Mesenchymal stem cell (in vitro differentiated cells and primary cell): ENCODE results near the gene PRRT1B.

ENCODE experiments used
- DNase-seq: peaks from one replicate; pipeline ENCODE4 v3.0.0-alpha.2; 2013
- H2AFZ ChIP-seq: one replicate; pipeline ENCODE4 v1.6.1; 2013; ENCODE audit warnings: low read depth, mild to moderate bottlenecking, control low read depth, inconsistent platforms, low read length, moderate library complexity
- H2AK5ac ChIP-seq: 2 replicates; pipeline ENCODE4 v1.6.1; 2013; ENCODE audit warnings: low read length, moderate library complexity, mild to moderate bottlenecking, inconsistent platforms; ENCODE audit not compliant: severe bottlenecking
- H2BK120ac ChIP-seq: one replicate; pipeline ENCODE4 v1.6.1; 2013; ENCODE audit warnings: low read depth, mild to moderate bottlenecking, inconsistent platforms, low read length, moderate library complexity
- H2BK12ac ChIP-seq, 2 experiments: one replicate each; pipeline ENCODE4 v1.6.1; 2013; ENCODE audit warnings: inconsistent platforms in 2 of 2, low read length in 2 of 2, mild to moderate bottlenecking in 2 of 2, moderate library complexity in 2 of 2, control low read depth in 1 of 2
- H2BK15ac ChIP-seq: one replicate; pipeline ENCODE4 v1.6.1; 2013; ENCODE audit warnings: mild to moderate bottlenecking, low read depth, inconsistent platforms; ENCODE audit not compliant: poor library complexity, severe bottlenecking
- H2BK5ac ChIP-seq: 2 replicates; pipeline ENCODE4 v1.6.1; 2013; ENCODE audit warnings: low read depth, mild to moderate bottlenecking, low read length, control low read depth, inconsistent platforms; ENCODE audit not compliant: poor library complexity, severe bottlenecking
- H3K14ac ChIP-seq, 2 experiments: one replicate each; pipeline ENCODE4 v1.6.1; 2013; ENCODE audit warnings: inconsistent platforms in 2 of 2, low read length in 2 of 2, control low read depth in 1 of 2, mild to moderate bottlenecking in 1 of 2, moderate library complexity in 1 of 2
- H3K18ac ChIP-seq, 2 experiments: one replicate each; pipeline ENCODE4 v1.6.1; 2013; ENCODE audit warnings: inconsistent platforms in 2 of 2, low read length in 2 of 2, control low read depth in 1 of 2, low read depth in 1 of 2, mild to moderate bottlenecking in 1 of 2
- H3K23ac ChIP-seq, 2 experiments: one replicate each; pipeline ENCODE4 v1.6.1; 2013; ENCODE audit warnings: inconsistent platforms in 2 of 2, low read length in 2 of 2, mild to moderate bottlenecking in 2 of 2, moderate library complexity in 2 of 2, control low read depth in 1 of 2
- H3K27ac ChIP-seq: 2 replicates; pipeline ENCODE4 v1.5.1; 2013; ENCODE audit warnings: mild to moderate bottlenecking, moderate library complexity, low read length, control low read depth, inconsistent platforms; ENCODE audit not compliant: poor library complexity, severe bottlenecking
- H3K27me3 ChIP-seq, 2 experiments: 2 replicates each; pipeline versions ENCODE4 v1.6.1 to v1.7.0; 2013; ENCODE audit warnings: low read length in 2 of 2, mild to moderate bottlenecking in 2 of 2, moderate library complexity in 2 of 2, control low read depth in 1 of 2, inconsistent platforms in 1 of 2; ENCODE audit not compliant: control insufficient read depth in 1 of 2, insufficient read depth in 1 of 2
- H3K36me3 ChIP-seq, 2 experiments: 2 replicates each; pipeline versions ENCODE4 v1.6.1 to v1.7.0; 2013; ENCODE audit warnings: low read length in 2 of 2, control low read depth in 1 of 2, inconsistent platforms in 1 of 2, low read depth in 1 of 2, mild to moderate bottlenecking in 1 of 2; ENCODE audit not compliant: insufficient read depth in 2 of 2, control insufficient read depth in 1 of 2
- H3K4ac ChIP-seq, 2 experiments: one replicate each; pipeline ENCODE4 v1.6.1; 2013; ENCODE audit warnings: inconsistent platforms in 2 of 2, low read length in 2 of 2, mild to moderate bottlenecking in 2 of 2, moderate library complexity in 2 of 2, control low read depth in 1 of 2, low read depth in 1 of 2
- H3K4me1 ChIP-seq: 2 replicates; pipeline ENCODE4 v1.6.1; 2013; ENCODE audit warnings: low read depth, low read length, control low read depth; ENCODE audit not compliant: control insufficient read depth, insufficient read depth
- H3K4me2 ChIP-seq: 2 replicates; pipeline ENCODE4 v1.6.1; 2013; ENCODE audit warnings: low read length, mild to moderate bottlenecking, inconsistent platforms; ENCODE audit not compliant: poor library complexity, severe bottlenecking
- H3K4me3 ChIP-seq, 2 experiments: 2 replicates each; pipeline versions ENCODE4 v1.5.1 to v1.7.0; 2013; ENCODE audit warnings: low read length in 2 of 2, mild to moderate bottlenecking in 2 of 2, control low read depth in 1 of 2, low read depth in 1 of 2; ENCODE audit not compliant: insufficient read depth in 1 of 2
- H3K79me1 ChIP-seq: replicated peaks from 2 replicates; pipeline ENCODE4 v1.6.1; 2013; ENCODE audit warnings: mild to moderate bottlenecking, control low read depth, low read length, inconsistent platforms; ENCODE audit not compliant: poor library complexity, severe bottlenecking
- H3K9ac ChIP-seq: 2 replicates; pipeline ENCODE4 v1.7.0; 2013; ENCODE audit warnings: mild to moderate bottlenecking, low read length, moderate library complexity
- H3K9me3 ChIP-seq: 2 replicates; pipeline ENCODE4 v1.7.0; 2013; ENCODE audit warnings: mild to moderate bottlenecking, low read length; ENCODE audit not compliant: control insufficient read depth
- H4K8ac ChIP-seq: one replicate; pipeline ENCODE4 v1.6.1; 2013; ENCODE audit warnings: inconsistent platforms, mild to moderate bottlenecking, low read length, moderate library complexity
- H4K91ac ChIP-seq: one replicate; pipeline ENCODE4 v1.6.1; 2013; ENCODE audit warnings: mild to moderate bottlenecking, low read length, inconsistent platforms
- WGBS: methylation state at CpG from one replicate; pipeline ENCODE4 v1.1.7; 2013; ENCODE audit warnings: mixed read lengths; 5-methylcytosine and 5-hydroxymethylcytosine counted together

Gene PRRT1B

DNA sequence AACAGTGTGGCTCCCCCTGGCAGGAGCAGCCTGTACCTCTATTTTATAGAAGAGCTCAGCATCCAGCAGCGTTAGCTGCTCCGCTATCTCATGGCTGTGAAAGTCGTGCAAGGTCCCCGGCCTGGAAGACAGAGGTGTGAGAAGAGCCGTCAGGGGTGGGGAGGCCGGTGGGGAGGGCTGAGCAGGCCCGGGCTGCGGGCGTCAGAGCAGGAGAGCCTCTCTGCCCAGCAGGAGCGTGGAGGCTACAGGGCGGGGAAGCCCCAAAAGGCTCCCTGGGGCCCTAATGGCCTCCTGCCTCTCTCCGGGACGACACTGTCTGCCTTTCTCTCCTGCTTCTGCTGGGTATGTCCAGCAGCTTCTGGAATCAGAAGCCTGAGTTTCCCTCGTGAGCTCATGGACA is 42.6 kb downstream of the PRRT1B start:
- no peak overlapping the region for H2BK120ac ChIP-seq
- no peak overlapping the region for H3K27ac ChIP-seq
- no peak overlapping the region for H2BK12ac ChIP-seq
- H3K79me1 ChIP-seq, result no peaks in the 10 kb centered on the region
- no peak overlapping the region for H2BK5ac ChIP-seq
- no peak overlapping the region for H3K9ac ChIP-seq
- DNase-seq, result no peak
- no peaks in the 10 kb centered on the region for H3K9me3 ChIP-seq
- H3K14ac ChIP-seq, result no peak overlapping the region
- H2BK15ac ChIP-seq, result no peak overlapping the region
- peaks cover 68 to 79% of the 10 kb centered on the region in 2 experiments for H3K36me3 ChIP-seq
- no peak overlapping the region for H2AFZ ChIP-seq
- no peak overlapping the region for H3K4me2 ChIP-seq
- no peak overlapping the region for H3K4me3 ChIP-seq
- H4K91ac ChIP-seq, result no peak overlapping the region
- H3K27me3 ChIP-seq, result no peaks in the 10 kb centered on the region
- no peak overlapping the region for H2AK5ac ChIP-seq
- no peak overlapping the region for H3K18ac ChIP-seq
- no peak overlapping the region for H4K8ac ChIP-seq
- H3K4ac ChIP-seq, result no peak overlapping the region
- WGBS, result 87% methylated on average over 14 of the region's 14 CpGs
- no peak overlapping the region for H3K23ac ChIP-seq
- H3K4me1 ChIP-seq, result peaks cover 11% of the 10 kb centered on the region

- H3K18ac ChIP-seq, result no peak overlapping the region
- H2AFZ ChIP-seq, result no peak overlapping the region
- peaks cover 13% of the 10 kb centered on the region for H3K4me1 ChIP-seq
- WGBS, result 98% methylated on average over 9 of the region's 9 CpGs
- H2BK120ac ChIP-seq, result no peak overlapping the region
- H3K14ac ChIP-seq, result no peak overlapping the region
- no peaks in the 10 kb centered on the region for H3K79me1 ChIP-seq
- no peaks in the 10 kb centered on the region for H3K27me3 ChIP-seq
- H2BK5ac ChIP-seq, result no peak overlapping the region
- no peak for DNase-seq
- no peak overlapping the region for H3K9ac ChIP-seq
- H4K8ac ChIP-seq, result no peak overlapping the region
- no peak overlapping the region for H2BK12ac ChIP-seq
- no peak overlapping the region for H2AK5ac ChIP-seq
- H3K4me2 ChIP-seq, result no peak overlapping the region
- H3K9me3 ChIP-seq, result no peaks in the 10 kb centered on the region
- H3K27ac ChIP-seq, result no peak overlapping the region
- no peak overlapping the region for H4K91ac ChIP-seq
- no peak overlapping the region for H3K23ac ChIP-seq
- peaks cover 64 to 74% of the 10 kb centered on the region in 2 experiments for H3K36me3 ChIP-seq
- H3K4ac ChIP-seq, result no peak overlapping the region
- no peak overlapping the region for H2BK15ac ChIP-seq
- H3K4me3 ChIP-seq, result no peak overlapping the region
Measured at GRCh38 chr9:131588396-131588795, 43.1 kb downstream of the PRRT1B start.

DNA sequence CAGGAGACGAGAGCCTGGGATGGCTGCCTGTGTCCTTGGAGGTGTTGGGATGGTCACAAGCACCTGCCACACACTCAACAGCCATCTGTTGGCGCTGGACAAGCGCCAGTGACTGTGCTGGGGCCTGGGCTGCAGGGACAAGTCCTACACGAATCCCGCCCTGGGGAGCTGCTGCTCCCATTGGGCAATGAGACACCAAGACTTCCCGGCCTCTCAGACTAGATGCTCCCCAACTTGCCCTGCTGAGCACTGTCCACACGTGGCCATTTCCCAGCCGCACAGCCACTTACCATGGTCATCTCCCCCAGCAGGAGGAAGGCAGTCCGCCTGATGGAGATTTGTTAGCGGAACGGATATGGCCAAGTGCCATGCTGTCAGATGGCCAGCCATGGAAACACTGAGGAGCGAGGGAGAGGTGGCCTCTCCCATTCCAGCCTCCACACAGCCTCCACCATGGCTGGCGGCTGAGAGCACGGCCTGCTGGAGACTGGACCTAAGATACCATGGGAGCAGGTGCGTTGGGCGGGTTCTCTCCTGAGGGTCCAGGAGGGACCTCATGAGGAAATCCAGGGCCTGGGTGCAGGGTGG is 43.9 kb downstream of the PRRT1B start:
- H3K18ac ChIP-seq, result no peak overlapping the region
- no peak overlapping the region for H2BK120ac ChIP-seq
- H3K23ac ChIP-seq, result no peak overlapping the region
- no peak overlapping the region for H3K4me3 ChIP-seq
- no peak overlapping the region for H2BK15ac ChIP-seq
- no peaks in the 10 kb centered on the region for H3K27me3 ChIP-seq
- H2AK5ac ChIP-seq, result no peak overlapping the region
- peak overlapping the region; percentile 18 for H4K91ac ChIP-seq
- H2BK5ac ChIP-seq, result no peak overlapping the region
- no peak overlapping the region for H3K9ac ChIP-seq
- H3K36me3 ChIP-seq, result peaks cover 62 to 71% of the 10 kb centered on the region in 2 experiments
- H3K14ac ChIP-seq, result no peak overlapping the region
- H3K4me1 ChIP-seq, result peaks cover 20% of the 10 kb centered on the region
- H2AFZ ChIP-seq, result no peak overlapping the region
- no peak overlapping the region for H3K4me2 ChIP-seq
- H3K9me3 ChIP-seq, result no peaks in the 10 kb centered on the region
- no peak overlapping the region for H3K27ac ChIP-seq
- no peak overlapping the region for H3K4ac ChIP-seq
- H3K79me1 ChIP-seq, result no peaks in the 10 kb centered on the region
- no peak for DNase-seq
- H2BK12ac ChIP-seq, result no peak overlapping the region
- WGBS, result 96% methylated on average over 16 of the region's 16 CpGs
- H4K8ac ChIP-seq, result no peak overlapping the region

- Histone ChIP-seq H3K4ac (no peak overlapping the region), H3K4me1 (peaks cover 22% of the 10 kb centered on the region), H3K4me2 (no peak overlapping the region), H4K8ac (no peak overlapping the region), H2AFZ (no peak overlapping the region), H3K36me3 (peaks cover 62 to 71% of the 10 kb centered on the region in 2 experiments), H2BK15ac (no peak overlapping the region), H3K23ac (no peak overlapping the region), H4K91ac (no peak overlapping the region), H3K79me1 (no peaks in the 10 kb centered on the region), H3K9ac (no peak overlapping the region), H3K14ac (no peak overlapping the region), H3K4me3 (no peak overlapping the region), H3K18ac (no peak overlapping the region), H2BK120ac (no peak overlapping the region), H2BK12ac (no peak overlapping the region), H3K9me3 (no peaks in the 10 kb centered on the region), H3K27me3 (no peaks in the 10 kb centered on the region), H2AK5ac (no peak overlapping the region), H3K27ac (no peak overlapping the region), H2BK5ac (no peak overlapping the region)
- WGBS, result 97% methylated on average over 14 of the region's 14 CpGs
- DNase-seq, result no peak
Measured at GRCh38 chr9:131589993-131590392, 44.7 kb downstream of the PRRT1B start.
